Panc1 (cell line): Measurements from ENCODE around the gene TBC1D10B. TPM values are rescaled to one million over a fixed set of nuclear protein-coding genes. Genes with fewer than 3 reads are reported as not detected.

ENCODE experiments used
- ATAC-seq: fragments of 200-7000 bp; cut with Tn5 transposase; 2 replicates; pipeline ENCODE4 v1.9.1; 2020; ENCODE audit warnings: mild to moderate bottlenecking, moderate library complexity
- BruUV-seq: library from RNA; stranded (reverse); fragments of 400-500 nt; replicated peaks from 2 replicates; lab custom pipeline; 2021; lab: Mats Ljungman, UMichigan
- CTCF ChIA-PET: fragments of 300-600 bp; sonication (Branson Sonifier 250); formaldehyde crosslinking; loops from one replicate; lab custom pipeline; 2022; ENCODE audit warnings: antibody characterized with exemption; lab: Charles Lee
- POLR2A ChIA-PET: fragments of 300-600 bp; sonication (Branson Sonifier 250); formaldehyde crosslinking; loops from one replicate; lab custom pipeline; 2022; ENCODE audit warnings: antibody characterized with exemption; lab: Charles Lee
- DNase-seq: peaks from one replicate; pipeline ENCODE4 v3.0.0-alpha.2; 2010; ENCODE audit warnings: low read depth, low spot score
- H3K27ac ChIP-seq: 2 replicates; pipeline ENCODE4 v1.5.1; 2011; ENCODE audit warnings: mild to moderate bottlenecking, low read length, inconsistent platforms
- H3K27me3 ChIP-seq: fragments of 200-500 bp; sonication (Bioruptor generic); 2 replicates; pipeline ENCODE4 v1.6.0; 2014; ENCODE audit warnings: low read length, inconsistent platforms; ENCODE audit not compliant: control insufficient read depth, insufficient read depth
- H3K36me3 ChIP-seq: fragments of 200-500 bp; sonication (Bioruptor generic); 2 replicates; pipeline ENCODE4 v1.5.1; 2014; ENCODE audit warnings: inconsistent platforms, mild to moderate bottlenecking, low read length, moderate library complexity; ENCODE audit not compliant: control insufficient read depth, insufficient read depth
- H3K4me1 ChIP-seq: 2 replicates; pipeline ENCODE4 v1.5.1; 2011; ENCODE audit warnings: inconsistent platforms, mild to moderate bottlenecking, low read length, moderate library complexity; ENCODE audit not compliant: control insufficient read depth, insufficient read depth
- H3K4me3 ChIP-seq, 2 experiments: 2 replicates each; pipeline ENCODE4 v1.5.1; 2011 to 2012; ENCODE audit warnings: low read depth in 2 of 2, low read length in 2 of 2, mild to moderate bottlenecking in 2 of 2, inconsistent platforms in 1 of 2, moderate library complexity in 1 of 2
- H3K9me3 ChIP-seq: fragments of 200-500 bp; sonication (Bioruptor generic); 2 replicates; pipeline ENCODE4 v1.5.1; 2014; ENCODE audit warnings: low read depth, mild to moderate bottlenecking, inconsistent platforms, low read length, moderate library complexity; ENCODE audit not compliant: control insufficient read depth, insufficient read depth
- POLR2AphosphoS5 ChIP-seq: IDR thresholded peaks from 2 replicates; pipeline ENCODE4 v1.6.1; 2012; ENCODE audit warnings: mild to moderate bottlenecking, low read depth, low read length, moderate library complexity
- SIN3A ChIP-seq: IDR thresholded peaks from 2 replicates; pipeline ENCODE4 v1.6.1; 2012; ENCODE audit warnings: low read depth, mild to moderate bottlenecking, low read length, moderate library complexity, borderline replicate concordance; ENCODE audit not compliant: insufficient read depth
- TCF7L2 ChIP-seq: IDR thresholded peaks from 2 replicates; pipeline ENCODE4 v1.6.1; 2011; ENCODE audit warnings: mild to moderate bottlenecking, low read depth, low read length, inconsistent platforms
- in situ Hi-C: cut with HindIII; loops from 2 replicates; pipeline ENCODE4 v1.10.0; 2016; ENCODE audit warnings: low sequenced_read_pairs, low pct_unique_long_range_greater_than_20kb
- intact Hi-C: fragments of 100-400 bp; cut with micrococcal nuclease; formaldehyde crosslinking; loops from one replicate; pipeline ENCODE4 v1.10.0; 2022; ENCODE audit not compliant: unreplicated experiment
- total RNA-seq: library from RNA; stranded (reverse); gene quantifications from one replicate; pipeline ENCODE4 v1.2.1, GENCODE V29; 2021; ENCODE audit not compliant: unreplicated experiment
- TF ChIP-seq, protein P1 (sequence below): fragments of 450-650 bp; IDR thresholded peaks from 2 replicates; pipeline ENCODE4 v1.5.1; 2017; ENCODE audit warnings: mild to moderate bottlenecking
- TF ChIP-seq, protein P2 (sequence below), 2 experiments: IDR thresholded peaks; 2 replicates each; pipeline ENCODE4 v1.6.1; 2011 to 2012; ENCODE audit warnings: low read depth in 2 of 2, control low read depth in 1 of 2, low read length in 1 of 2, mild to moderate bottlenecking in 1 of 2, moderate library complexity in 1 of 2; ENCODE audit not compliant: insufficient read depth in 1 of 2

Gene TBC1D10B
- total RNA-seq, 1 experiment from 2014 or later = 52.6 TPM

DNA sequence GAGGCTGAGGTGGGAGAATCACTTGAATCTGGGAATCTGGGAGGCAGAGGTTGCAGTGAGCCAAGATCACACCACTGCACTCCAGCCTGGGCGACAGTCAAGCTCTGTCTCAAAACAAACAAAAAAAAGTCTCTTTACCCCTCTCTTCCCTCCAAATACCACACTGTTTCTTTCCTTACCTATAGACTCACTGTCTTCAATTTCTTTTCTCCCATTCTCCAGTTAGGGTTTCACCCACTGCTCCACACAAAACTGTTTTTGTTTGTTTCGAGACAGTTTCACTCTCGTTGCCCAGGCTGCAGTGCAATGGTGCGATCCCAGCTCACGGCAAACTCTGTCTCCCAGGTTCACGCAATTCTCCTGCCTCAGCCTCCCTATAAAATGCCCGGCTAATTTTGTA, 9.1 kb downstream of the TBC1D10B start:
- Histone ChIP-seq H3K36me3 (peaks cover 6% of the 10 kb centered on the region), H3K9me3 (no peaks in the 10 kb centered on the region), H3K27me3 (no peaks in the 10 kb centered on the region), H3K4me3 (no peak overlapping the region), H3K4me1 (peaks cover 12% of the 10 kb centered on the region), H3K27ac (no peak overlapping the region)
- in situ Hi-C loops (no loop called here), intact Hi-C loops (no loop called here)
- CTCF ChIA-PET = no interaction called here
- BruUV-seq = no TSS peak
- POLR2A ChIA-PET = no interaction called here
- TF ChIP-seq POLR2AphosphoS5 = no peak
- TF ChIP-seq, protein P1, sequence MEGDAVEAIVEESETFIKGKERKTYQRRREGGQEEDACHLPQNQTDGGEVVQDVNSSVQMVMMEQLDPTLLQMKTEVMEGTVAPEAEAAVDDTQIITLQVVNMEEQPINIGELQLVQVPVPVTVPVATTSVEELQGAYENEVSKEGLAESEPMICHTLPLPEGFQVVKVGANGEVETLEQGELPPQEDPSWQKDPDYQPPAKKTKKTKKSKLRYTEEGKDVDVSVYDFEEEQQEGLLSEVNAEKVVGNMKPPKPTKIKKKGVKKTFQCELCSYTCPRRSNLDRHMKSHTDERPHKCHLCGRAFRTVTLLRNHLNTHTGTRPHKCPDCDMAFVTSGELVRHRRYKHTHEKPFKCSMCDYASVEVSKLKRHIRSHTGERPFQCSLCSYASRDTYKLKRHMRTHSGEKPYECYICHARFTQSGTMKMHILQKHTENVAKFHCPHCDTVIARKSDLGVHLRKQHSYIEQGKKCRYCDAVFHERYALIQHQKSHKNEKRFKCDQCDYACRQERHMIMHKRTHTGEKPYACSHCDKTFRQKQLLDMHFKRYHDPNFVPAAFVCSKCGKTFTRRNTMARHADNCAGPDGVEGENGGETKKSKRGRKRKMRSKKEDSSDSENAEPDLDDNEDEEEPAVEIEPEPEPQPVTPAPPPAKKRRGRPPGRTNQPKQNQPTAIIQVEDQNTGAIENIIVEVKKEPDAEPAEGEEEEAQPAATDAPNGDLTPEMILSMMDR = no peak
- no peak for TF ChIP-seq SIN3A
- TF ChIP-seq, protein P2, sequence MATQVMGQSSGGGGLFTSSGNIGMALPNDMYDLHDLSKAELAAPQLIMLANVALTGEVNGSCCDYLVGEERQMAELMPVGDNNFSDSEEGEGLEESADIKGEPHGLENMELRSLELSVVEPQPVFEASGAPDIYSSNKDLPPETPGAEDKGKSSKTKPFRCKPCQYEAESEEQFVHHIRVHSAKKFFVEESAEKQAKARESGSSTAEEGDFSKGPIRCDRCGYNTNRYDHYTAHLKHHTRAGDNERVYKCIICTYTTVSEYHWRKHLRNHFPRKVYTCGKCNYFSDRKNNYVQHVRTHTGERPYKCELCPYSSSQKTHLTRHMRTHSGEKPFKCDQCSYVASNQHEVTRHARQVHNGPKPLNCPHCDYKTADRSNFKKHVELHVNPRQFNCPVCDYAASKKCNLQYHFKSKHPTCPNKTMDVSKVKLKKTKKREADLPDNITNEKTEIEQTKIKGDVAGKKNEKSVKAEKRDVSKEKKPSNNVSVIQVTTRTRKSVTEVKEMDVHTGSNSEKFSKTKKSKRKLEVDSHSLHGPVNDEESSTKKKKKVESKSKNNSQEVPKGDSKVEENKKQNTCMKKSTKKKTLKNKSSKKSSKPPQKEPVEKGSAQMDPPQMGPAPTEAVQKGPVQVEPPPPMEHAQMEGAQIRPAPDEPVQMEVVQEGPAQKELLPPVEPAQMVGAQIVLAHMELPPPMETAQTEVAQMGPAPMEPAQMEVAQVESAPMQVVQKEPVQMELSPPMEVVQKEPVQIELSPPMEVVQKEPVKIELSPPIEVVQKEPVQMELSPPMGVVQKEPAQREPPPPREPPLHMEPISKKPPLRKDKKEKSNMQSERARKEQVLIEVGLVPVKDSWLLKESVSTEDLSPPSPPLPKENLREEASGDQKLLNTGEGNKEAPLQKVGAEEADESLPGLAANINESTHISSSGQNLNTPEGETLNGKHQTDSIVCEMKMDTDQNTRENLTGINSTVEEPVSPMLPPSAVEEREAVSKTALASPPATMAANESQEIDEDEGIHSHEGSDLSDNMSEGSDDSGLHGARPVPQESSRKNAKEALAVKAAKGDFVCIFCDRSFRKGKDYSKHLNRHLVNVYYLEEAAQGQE (IDR thresholded peaks at IDR 0.05; ENCODE audit: insufficient read depth in 1 of 2, low read depth in 2 of 2, low read length in 1 of 2) = no peak
- no peak for TF ChIP-seq TCF7L2
- no peak for ATAC-seq
- DNase-seq = no peak

DNA sequence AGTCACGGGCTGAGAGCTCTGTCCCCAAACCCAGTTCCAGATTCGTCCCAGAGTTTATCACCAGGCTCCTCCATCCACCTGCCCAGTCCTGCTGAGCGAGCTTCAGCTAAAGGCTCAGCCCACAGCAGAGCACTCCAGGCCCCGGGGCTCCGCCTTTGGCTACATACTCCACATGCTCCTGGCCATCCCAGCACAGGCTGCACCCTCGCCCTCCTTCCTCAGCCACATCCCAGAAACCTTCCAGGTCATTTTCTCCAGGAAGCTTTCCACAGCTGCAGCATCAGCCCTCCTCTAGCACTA, 10.5 kb downstream of the TBC1D10B start:
- CTCF ChIA-PET = interaction anchor here (1.1 kb wide), 1 partner anchor 49 kb away, joined by 3 read pairs; no protein-coding TSS in a partner anchor
- Histone ChIP-seq H3K4me3 (no peak overlapping the region), H3K27me3 (no peaks in the 10 kb centered on the region), H3K36me3 (no peaks in the 10 kb centered on the region; the same call in 1 of the 2 replicates), H3K27ac (no peak overlapping the region), H3K4me1 (peaks cover 20% of the 10 kb centered on the region), H3K9me3 (no peaks in the 10 kb centered on the region)
- POLR2A ChIA-PET = no interaction called here
- BruUV-seq = no TSS peak
- DNase-seq = no peak
- in situ Hi-C loops = no loop called here
- TF ChIP-seq TCF7L2 = no peak
- intact Hi-C loops = no loop called here
- no peak for ATAC-seq

DNA sequence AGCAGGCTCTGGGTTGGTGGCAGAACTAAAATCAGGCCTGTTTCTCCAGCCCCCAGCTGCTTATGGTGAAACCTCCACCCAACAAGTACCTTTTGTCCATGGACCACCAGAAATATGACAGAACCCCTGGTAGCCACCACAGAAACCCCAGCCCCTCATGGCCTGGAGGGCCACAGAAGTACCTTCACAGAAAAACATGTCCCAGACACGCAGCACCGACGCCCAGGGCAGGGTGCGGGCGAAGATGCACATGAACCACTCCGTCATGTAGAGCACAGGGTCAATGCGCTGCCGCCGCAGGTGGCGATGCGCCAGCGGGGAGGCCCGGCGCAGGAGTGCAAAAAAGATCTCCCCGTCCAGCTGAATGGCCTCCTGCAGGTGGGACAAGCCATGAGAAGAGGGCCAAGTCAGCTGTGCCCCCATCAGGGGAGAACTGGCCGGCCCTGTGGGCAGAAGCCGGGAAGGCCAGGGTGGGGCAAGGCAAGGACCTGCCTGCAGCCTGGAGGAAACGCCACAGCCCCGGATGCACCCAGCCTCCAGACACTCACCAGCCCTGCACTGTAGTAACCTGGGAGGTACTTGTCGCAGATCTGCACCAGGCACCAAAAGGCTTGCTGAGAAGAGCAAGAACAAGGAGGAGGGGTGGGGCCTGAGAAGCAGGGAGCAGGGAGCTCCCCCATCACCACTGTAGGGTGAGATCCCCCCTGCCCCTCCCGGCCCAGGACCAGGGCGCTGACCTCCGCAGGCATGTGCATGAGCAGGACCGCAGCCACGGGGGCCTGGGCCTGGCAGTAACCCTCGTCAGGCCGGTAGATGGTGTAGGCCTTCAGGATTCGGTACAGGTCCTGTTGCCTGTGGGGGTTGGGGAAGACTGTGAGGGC, 11.1 kb downstream of the TBC1D10B start:
- Histone ChIP-seq H3K4me1 (peaks cover 21% of the 10 kb centered on the region), H3K4me3 (no peak overlapping the region), H3K9me3 (no peaks in the 10 kb centered on the region), H3K27ac (no peak overlapping the region), H3K36me3 (no peaks in the 10 kb centered on the region; the same call in 1 of the 2 replicates), H3K27me3 (no peaks in the 10 kb centered on the region)
- TF ChIP-seq POLR2AphosphoS5 = no peak
- no peak for TF ChIP-seq TCF7L2
- TF ChIP-seq, protein P1 = no peak
- TF ChIP-seq SIN3A = no peak
- TF ChIP-seq, protein P2 (IDR thresholded peaks at IDR 0.05; ENCODE audit: insufficient read depth in 1 of 2, low read depth in 2 of 2, low read length in 1 of 2) = no peak
- intact Hi-C loops (no loop called here), in situ Hi-C loops (no loop called here)
- ChIA-PET POLR2A (no interaction called here), CTCF (interaction anchor here (1.1 kb wide), 1 partner anchor 50 kb away, joined by 3 read pairs; no protein-coding TSS in a partner anchor)
- DNase-seq = no peak
- no peak for ATAC-seq
- BruUV-seq = no TSS peak
